ENCODE measurements around the gene RNF39.

RNF39 gene

DNA sequence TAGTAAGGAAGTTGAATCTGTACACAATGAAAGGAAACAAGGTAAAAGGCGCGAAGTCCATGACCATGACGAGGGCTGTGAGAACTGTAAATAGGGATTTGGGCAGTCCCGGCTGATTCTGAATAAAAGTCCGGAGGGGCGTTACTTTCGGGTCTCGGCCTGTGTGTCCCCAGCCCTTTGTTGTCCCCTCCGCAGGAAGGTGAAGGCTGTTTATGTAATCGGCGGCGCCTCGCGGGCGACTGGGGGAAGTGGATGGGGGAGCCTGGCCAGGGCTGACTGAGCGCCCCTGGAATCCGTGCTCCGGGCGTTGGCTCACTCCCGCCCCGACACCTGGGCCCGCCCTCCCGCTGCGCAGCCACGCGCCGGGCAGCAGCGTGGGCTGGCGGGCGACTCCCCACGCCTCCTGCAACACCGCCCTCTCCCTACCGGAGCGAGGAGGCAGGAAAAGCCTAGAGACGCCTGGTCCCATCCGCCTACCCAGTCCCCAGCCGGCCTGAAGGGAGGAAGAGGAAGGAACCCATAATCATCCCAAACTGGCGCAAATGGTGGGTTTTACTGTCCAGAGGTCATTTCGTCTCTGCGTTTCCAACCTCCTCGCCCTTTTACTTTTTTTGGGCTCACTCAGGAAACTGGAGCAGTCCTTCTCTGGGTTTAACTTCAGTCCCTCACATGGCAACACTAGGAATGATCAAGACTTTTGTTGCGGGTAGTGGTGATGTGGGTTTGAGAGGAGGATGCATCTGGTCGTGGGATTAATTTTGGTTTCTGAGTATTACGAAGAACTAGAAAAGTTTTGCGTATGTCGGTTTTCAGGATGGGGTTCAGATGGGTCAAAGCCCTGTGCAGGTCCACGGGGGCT lies 25.2 kb upstream of the RNF39 start:
- no peak for DNase-seq (ENCODE audit: low read depth, low spot score)
- TF ChIP-seq POLR2AphosphoS5 (IDR thresholded peaks at IDR 0.05; ENCODE audit: borderline replicate concordance, low read depth, low read length), result no peak
- TF ChIP-seq EZH2 (IDR thresholded peaks at IDR 0.05), result no peak
- TF ChIP-seq FOXP2 (optimal IDR thresholded peaks at IDR 0.05; ENCODE audit: control extremely low read depth, extremely low read length, insufficient read depth), result no peak
- Histone ChIP-seq H3K36me3 (ENCODE audit: insufficient read depth, low read length) (no peaks in the 10 kb centered on the region), H3K9me3 (ENCODE audit: low read depth, low read length) (no peaks in the 10 kb centered on the region), H3K9ac (ENCODE audit: insufficient read length) (no peak overlapping the region), H3K27ac (no peak overlapping the region), H3K4me3 (peak overlapping the region; percentile 77; the same call in 1 of the 2 replicates)

DNA sequence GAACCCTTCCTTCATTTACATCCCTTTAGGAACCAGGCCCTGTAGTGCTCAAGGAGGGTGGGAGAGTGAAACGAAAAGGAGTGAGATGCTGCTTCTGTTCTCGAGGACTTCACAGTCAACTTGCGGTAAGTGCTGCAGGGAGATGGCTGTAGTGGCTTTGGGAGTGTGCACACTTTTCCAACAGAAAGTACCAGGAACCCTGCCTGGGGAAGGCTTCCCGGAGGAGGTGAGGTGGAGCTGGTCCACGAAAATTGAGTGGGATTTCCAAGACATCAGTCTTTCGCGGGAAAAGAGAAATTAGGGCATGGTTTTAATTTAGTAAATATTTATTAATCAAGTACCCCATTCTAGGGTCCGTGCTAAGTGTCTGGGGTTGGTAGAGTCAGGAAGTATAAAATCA lies 24.6 kb upstream of the RNF39 start:
- Histone ChIP-seq H3K27ac (no peak overlapping the region), H3K4me3 (no peak overlapping the region), H3K9me3 (ENCODE audit: low read depth, low read length) (no peaks in the 10 kb centered on the region), H3K9ac (ENCODE audit: insufficient read length) (no peak overlapping the region), H3K36me3 (ENCODE audit: insufficient read depth, low read length) (no peaks in the 10 kb centered on the region)
- no peak for DNase-seq (ENCODE audit: low read depth, low spot score)
- TF ChIP-seq FOXP2 (optimal IDR thresholded peaks at IDR 0.05; ENCODE audit: control extremely low read depth, extremely low read length, insufficient read depth), result no peak
- TF ChIP-seq POLR2AphosphoS5 (IDR thresholded peaks at IDR 0.05; ENCODE audit: borderline replicate concordance, low read depth, low read length), result no peak
- TF ChIP-seq EZH2 (IDR thresholded peaks at IDR 0.05), result no peak

DNA sequence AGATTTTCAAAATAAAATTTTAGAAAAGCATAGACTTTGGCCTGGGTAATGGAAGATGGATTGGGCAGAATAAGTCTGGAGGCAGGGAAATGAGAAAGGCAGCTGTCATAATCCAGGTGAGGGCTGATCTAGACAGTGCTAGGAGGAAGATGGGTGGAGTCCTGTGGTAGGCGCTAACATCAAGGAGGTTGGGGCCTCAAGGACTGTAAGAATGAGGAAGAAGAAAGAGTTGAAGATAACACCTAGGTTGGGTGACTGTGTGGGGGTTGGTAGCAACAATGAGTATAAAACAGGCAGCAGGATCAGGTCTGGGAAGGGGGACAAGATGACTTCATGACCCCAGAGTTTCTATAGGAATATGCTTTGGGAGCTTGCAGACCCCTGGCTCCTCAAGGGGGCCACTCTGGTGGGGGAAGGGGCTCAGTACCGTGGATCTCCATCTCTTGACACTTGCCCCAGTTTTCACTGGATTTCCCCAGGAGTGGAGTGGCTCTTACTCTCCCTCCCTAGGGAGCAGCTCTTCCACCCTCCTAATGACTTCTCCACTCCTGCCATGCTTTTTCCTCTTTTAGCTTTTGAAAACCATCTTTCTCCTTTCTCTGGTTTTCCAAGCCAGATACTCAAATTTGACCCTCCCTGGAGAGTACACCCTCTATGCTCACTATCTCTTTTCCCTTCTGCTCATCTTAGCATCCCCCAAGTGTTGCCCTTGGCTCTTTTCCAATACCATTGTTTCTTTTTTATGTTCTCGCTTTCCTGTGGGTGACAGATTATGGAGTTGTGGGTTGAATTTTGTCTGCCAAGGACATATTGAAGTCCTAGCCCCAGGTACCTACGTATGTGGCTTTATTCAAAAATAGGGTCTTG lies 22.6 kb upstream of the RNF39 start:
- TF ChIP-seq FOXP2 (optimal IDR thresholded peaks at IDR 0.05; ENCODE audit: control extremely low read depth, extremely low read length, insufficient read depth) (no peak), EZH2 (IDR thresholded peaks at IDR 0.05) (no peak), POLR2AphosphoS5 (IDR thresholded peaks at IDR 0.05; ENCODE audit: borderline replicate concordance, low read depth, low read length) (no peak)
- Histone ChIP-seq H3K27ac (no peak overlapping the region), H3K9ac (ENCODE audit: insufficient read length) (no peak overlapping the region)

DNA sequence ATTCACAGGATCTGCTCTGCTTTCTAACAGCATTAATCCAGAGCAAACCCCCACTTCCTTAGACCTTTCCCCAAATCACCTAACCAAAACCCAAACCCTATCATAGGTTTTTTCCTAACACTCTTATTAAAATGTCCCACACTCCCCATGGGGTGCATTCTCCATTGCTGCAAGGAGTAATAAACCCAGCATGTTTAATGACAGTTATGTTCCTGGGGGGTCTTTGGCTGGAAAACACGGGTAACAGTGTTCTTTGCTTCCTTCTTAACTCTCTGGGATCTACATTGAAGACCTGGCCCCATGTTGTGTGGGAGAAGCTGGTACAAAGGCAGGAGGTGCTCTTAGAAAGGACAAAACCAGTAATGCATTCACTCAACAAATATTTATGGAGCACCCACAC lies 21.3 kb upstream of the RNF39 start:
- Histone ChIP-seq H3K4me3 (no peak overlapping the region), H3K9ac (ENCODE audit: insufficient read length) (no peak overlapping the region), H3K9me3 (ENCODE audit: low read depth, low read length) (no peaks in the 10 kb centered on the region), H3K27ac (no peak overlapping the region), H3K36me3 (ENCODE audit: insufficient read depth, low read length) (no peaks in the 10 kb centered on the region)
- DNase-seq (ENCODE audit: low read depth, low spot score), result no peak
- no peak for TF ChIP-seq EZH2 (IDR thresholded peaks at IDR 0.05)
- no peak for TF ChIP-seq FOXP2 (optimal IDR thresholded peaks at IDR 0.05; ENCODE audit: control extremely low read depth, extremely low read length, insufficient read depth)
- TF ChIP-seq POLR2AphosphoS5 (IDR thresholded peaks at IDR 0.05; ENCODE audit: borderline replicate concordance, low read depth, low read length), result no peak

More for the DNA sequence above, 22.6 kb upstream of the RNF39 start:
- H3K4me3 ChIP-seq, result no peak overlapping the region
- no peaks in the 10 kb centered on the region for H3K9me3 ChIP-seq (ENCODE audit: low read depth, low read length)
- H3K36me3 ChIP-seq (ENCODE audit: insufficient read depth, low read length), result no peaks in the 10 kb centered on the region
- no peak for DNase-seq (ENCODE audit: low read depth, low spot score)

DNA sequence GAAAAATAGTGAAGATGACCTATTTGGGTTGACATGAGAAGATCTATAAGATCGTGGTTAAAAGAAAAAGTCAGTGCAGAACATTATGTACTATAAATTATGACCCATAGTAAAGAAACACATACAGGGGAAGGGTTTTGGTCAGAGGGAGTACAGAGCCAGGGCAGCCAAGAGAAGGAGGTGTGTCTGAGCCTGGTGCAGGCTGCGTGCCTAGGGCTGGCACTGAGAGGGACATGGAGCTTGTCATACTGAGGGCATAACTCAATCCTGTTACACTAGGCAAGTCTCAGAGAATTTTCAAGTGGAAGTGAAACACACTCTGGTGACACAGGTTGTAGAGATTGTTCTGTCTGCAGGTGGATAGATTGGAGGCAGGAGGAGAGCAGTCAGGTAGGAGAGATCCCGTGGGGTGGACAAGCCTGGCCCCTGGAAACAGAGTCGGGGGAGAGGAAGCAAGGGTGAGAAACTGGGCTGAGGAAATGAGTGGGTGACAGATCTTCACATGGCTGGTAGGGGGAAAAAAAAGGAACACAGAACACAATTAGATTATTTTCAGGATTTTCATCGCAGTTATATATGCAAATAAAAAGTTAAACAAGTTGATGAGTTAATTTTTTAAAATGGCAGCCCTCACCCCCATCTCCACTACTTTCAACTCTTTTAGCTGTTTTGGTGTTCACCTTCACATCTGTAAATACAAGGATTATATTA lies 18.5 kb upstream of the RNF39 start:
- H3K9me3 ChIP-seq (ENCODE audit: low read depth, low read length), result no peaks in the 10 kb centered on the region
- no peaks in the 10 kb centered on the region for H3K36me3 ChIP-seq (ENCODE audit: insufficient read depth, low read length)
- no peak overlapping the region for H3K9ac ChIP-seq (ENCODE audit: insufficient read length)
- DNase-seq (ENCODE audit: low read depth, low spot score), result no peak
- TF ChIP-seq EZH2 (IDR thresholded peaks at IDR 0.05), result no peak
- no peak for TF ChIP-seq FOXP2 (optimal IDR thresholded peaks at IDR 0.05; ENCODE audit: control extremely low read depth, extremely low read length, insufficient read depth)
- no peak for TF ChIP-seq POLR2AphosphoS5 (IDR thresholded peaks at IDR 0.05; ENCODE audit: borderline replicate concordance, low read depth, low read length)
- H3K27ac ChIP-seq, result no peak overlapping the region
- H3K4me3 ChIP-seq, result no peak overlapping the region

DNA sequence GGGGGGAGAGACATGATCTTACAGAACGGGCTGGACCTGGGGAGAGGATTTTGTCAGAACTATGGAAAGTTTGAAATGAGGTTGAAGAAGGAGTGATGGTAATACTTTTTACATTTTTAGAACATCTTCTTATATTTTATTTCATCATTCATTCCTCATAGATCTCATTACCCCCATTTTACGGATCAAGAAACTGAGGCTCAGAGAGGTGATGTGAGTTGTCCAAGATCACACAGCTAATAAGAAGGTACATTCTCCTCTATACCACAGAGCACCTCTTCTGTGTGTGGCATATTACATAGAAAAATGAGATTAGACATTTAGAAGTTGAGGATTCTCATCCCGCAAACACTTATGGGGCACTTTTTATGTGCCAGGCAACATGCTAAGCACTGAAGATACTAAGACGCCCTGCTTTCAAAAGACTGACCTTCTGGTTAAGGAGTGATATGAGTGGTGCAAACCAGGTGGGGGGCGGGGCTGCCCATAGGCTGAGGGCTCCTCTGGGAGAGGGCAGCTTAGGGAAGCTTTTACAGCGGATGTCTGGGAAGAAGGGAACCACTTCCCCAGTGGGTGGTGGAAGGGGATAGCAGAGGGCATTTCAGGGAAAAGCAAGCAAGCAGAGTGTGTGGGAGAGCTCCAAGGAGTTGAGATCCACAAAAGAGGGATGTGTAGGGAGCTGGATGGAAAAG lies 17.4 kb upstream of the RNF39 start:
- no peak for DNase-seq (ENCODE audit: low read depth, low spot score)
- H3K4me3 ChIP-seq, result no peak overlapping the region
- no peak overlapping the region for H3K27ac ChIP-seq
- H3K36me3 ChIP-seq (ENCODE audit: insufficient read depth, low read length), result no peaks in the 10 kb centered on the region
- TF ChIP-seq EZH2 (IDR thresholded peaks at IDR 0.05), result no peak
- TF ChIP-seq FOXP2 (optimal IDR thresholded peaks at IDR 0.05; ENCODE audit: control extremely low read depth, extremely low read length, insufficient read depth), result no peak
- TF ChIP-seq POLR2AphosphoS5 (IDR thresholded peaks at IDR 0.05; ENCODE audit: borderline replicate concordance, low read depth, low read length), result no peak
- no peaks in the 10 kb centered on the region for H3K9me3 ChIP-seq (ENCODE audit: low read depth, low read length)
- no peak overlapping the region for H3K9ac ChIP-seq (ENCODE audit: insufficient read length)

DNA sequence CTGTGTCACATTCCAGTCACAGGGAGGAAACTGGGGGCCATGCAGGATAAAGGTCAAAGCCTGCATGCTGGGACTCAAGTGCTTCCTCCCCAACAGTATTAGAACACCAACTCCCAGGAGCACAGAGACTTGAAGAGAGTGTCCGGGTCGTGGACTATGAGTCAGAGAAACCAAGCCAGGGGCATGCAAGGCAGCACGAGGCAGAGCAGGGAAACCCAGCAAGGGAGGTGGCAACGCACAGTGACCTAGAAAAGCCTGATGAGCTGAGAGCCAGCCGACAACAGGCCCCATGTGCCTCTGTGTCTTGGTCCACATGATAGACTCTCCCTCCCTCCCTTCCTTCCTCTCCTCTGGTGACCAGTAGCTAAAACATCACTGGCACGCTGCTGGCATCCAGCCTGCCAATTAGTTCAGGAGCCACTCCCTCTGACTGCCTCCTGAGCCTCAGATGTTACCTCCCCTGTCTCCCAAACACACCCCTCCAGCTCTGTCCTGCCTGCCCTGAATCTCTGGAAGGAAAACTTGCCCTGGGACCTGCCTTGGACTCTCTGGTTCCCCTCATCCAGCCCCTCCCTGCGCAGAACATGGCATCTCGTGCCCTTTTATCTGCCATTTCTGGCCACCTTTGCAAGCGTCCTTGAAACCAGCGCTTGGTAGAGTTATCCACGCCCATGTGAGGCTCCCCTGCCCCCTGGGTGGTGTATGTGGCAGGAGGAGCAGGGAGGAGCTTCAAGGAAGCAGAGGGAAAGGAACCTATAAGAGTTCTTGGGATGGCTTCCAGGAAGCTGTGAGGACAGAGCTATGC lies 16.2 kb upstream of the RNF39 start:
- no peak overlapping the region for H3K9ac ChIP-seq (ENCODE audit: insufficient read length)
- DNase-seq (ENCODE audit: low read depth, low spot score), result no peak
- no peaks in the 10 kb centered on the region for H3K9me3 ChIP-seq (ENCODE audit: low read depth, low read length)
- H3K36me3 ChIP-seq (ENCODE audit: insufficient read depth, low read length), result no peaks in the 10 kb centered on the region
- TF ChIP-seq EZH2 (IDR thresholded peaks at IDR 0.05) (no peak), FOXP2 (optimal IDR thresholded peaks at IDR 0.05; ENCODE audit: control extremely low read depth, extremely low read length, insufficient read depth) (no peak), POLR2AphosphoS5 (IDR thresholded peaks at IDR 0.05; ENCODE audit: borderline replicate concordance, low read depth, low read length) (no peak)
- H3K27ac ChIP-seq, result no peak overlapping the region
- no peak overlapping the region for H3K4me3 ChIP-seq

Data from SK-N-MC (cell line).